ENCODE results near the gene DCAF11.

DCAF11 gene

DNA sequence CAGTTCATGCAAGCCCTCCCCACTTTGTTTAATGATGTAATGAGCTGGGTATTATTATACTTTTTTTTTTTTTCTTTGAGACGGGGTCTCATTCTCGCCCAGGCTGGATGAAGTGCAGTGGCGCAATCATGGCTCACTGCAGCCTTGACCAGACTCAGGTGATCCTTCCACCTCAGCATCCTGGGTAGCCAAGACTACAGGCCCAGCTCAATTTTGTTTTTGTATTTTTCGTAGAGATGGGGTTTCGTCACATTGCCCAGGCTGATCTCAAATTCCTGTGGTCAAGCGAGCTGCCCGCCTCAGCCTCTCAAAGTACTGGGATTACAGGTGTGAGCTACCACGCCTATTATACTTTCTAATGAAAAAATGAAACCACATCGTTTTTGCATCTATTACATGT is 4.5 kb upstream of the DCAF11 start:
- H3K4me1 Mint-ChIP-seq = peaks cover 37% of the 10 kb centered on the region
- peaks cover 5% of the 10 kb centered on the region for H3K36me3 Mint-ChIP-seq
- H3K27me3 Mint-ChIP-seq = no peaks in the 10 kb centered on the region
- H3K27ac Mint-ChIP-seq = no peak overlapping the region
- no peak overlapping the region for H3K4me3 Mint-ChIP-seq
- CTCF ChIA-PET = interaction anchor here (0.6 to 9.2 kb wide), 11 partner anchors 17 to 321 kb away, joined by 3 to 187 read pairs (median 6); partner anchors contain the start of genes CIDEB, IRF9 and PCK2
- H3K9me3 Mint-ChIP-seq = no peaks in the 10 kb centered on the region
- no peak for DNase-seq

- CTCF ChIA-PET = interaction anchor here (0.6 to 9.2 kb wide), 9 partner anchors 17 to 321 kb away, joined by 3 to 187 read pairs (median 7); partner anchors contain the start of genes CIDEB, IRF9 and PCK2
- Mint-ChIP-seq H3K4me1 (peaks cover 42% of the 10 kb centered on the region), H3K36me3 (peaks cover 7% of the 10 kb centered on the region), H3K4me3 (no peak overlapping the region), H3K27ac (no peak overlapping the region), H3K27me3 (no peaks in the 10 kb centered on the region), H3K9me3 (no peaks in the 10 kb centered on the region)
- no peak for DNase-seq
Measured at GRCh38 chr14:24110523-24110922, 4.1 kb upstream of the DCAF11 start.

DNA sequence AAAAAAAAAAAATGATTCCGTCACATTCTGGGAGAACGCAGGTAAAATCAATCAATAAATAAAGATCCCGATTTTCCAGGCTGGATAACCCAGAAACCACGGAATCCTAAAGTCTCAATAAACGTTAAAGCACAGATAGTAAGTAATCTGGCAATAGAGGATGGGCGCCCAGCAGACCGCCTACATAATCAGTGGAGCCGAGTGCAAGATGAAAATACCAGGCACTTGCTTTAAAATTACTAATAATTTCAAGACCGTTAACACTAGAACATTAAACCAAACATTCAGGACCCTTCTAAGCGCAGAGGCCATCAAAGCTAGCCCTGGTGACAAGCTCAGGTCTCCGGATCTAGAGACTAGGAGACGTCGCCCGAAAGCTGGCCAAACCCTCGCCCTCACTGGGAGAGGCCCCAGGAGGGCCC is 1.2 kb upstream of the DCAF11 start:
- H3K36me3 Mint-ChIP-seq = peaks cover 34% of the 10 kb centered on the region
- H3K27ac Mint-ChIP-seq = peak overlapping the region; percentile 99
- H3K9me3 Mint-ChIP-seq = no peaks in the 10 kb centered on the region
- no peak for DNase-seq
- peak overlapping the region; percentile 87 for H3K4me3 Mint-ChIP-seq
- CTCF ChIA-PET = interaction anchor here (0.7 to 2.2 kb wide), 6 partner anchors 18 to 129 kb away, joined by 3 to 9 read pairs (median 5); partner anchors contain the start of genes IRF9, RNF31 and TINF2
- no peaks in the 10 kb centered on the region for H3K27me3 Mint-ChIP-seq
- peaks cover 46% of the 10 kb centered on the region for H3K4me1 Mint-ChIP-seq

DNA sequence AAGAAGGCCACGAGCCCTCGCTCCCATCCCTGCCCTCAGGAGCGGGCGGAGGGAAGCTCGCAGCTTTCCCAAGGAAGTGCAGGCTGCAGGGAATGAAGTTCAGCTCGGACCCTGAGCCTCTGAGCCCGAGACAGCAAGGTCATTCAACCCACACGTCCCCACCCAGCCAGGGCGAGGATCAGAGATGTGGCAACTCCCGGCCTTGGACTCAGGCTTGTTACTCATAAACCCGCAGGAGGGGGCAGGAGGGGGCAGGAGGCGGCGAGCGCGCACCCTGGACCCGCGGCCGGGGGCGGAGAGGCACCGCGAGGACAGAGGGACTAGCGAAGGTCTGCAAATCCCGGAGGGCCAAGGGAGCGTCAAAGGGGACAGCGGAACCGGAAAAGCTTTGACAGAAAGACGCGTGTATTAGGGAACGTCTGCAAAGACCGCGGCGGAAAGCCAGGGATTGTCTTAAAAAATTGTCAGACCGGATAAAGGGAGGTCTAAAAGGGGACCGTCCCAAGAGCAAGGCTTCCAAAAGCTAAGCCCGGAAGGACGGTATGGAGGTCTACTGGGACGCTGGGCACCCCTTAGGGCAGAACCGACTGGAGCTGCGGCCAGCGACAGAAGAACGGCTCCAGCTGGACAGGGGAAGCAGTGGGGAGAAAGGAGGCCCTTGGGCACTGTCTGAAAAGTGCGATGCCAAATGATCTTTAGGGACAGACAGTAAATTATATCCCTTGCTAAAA is 611 bp upstream of the DCAF11 start:
- Mint-ChIP-seq H3K4me1 (peaks cover 42% of the 10 kb centered on the region), H3K27me3 (no peaks in the 10 kb centered on the region), H3K9me3 (no peaks in the 10 kb centered on the region), H3K36me3 (peaks cover 40% of the 10 kb centered on the region), H3K27ac (peak overlapping the region; percentile 99), H3K4me3 (peak overlapping the region; percentile 87)
- CTCF ChIA-PET = interaction anchor here (0.7 to 2.5 kb wide), 11 partner anchors 9 to 129 kb away, joined by 3 to 9 read pairs (median 4); partner anchors contain the start of genes IRF9, PSME1, RNF31 and TINF2
- DNase-seq = peak; percentile 89

DNA sequence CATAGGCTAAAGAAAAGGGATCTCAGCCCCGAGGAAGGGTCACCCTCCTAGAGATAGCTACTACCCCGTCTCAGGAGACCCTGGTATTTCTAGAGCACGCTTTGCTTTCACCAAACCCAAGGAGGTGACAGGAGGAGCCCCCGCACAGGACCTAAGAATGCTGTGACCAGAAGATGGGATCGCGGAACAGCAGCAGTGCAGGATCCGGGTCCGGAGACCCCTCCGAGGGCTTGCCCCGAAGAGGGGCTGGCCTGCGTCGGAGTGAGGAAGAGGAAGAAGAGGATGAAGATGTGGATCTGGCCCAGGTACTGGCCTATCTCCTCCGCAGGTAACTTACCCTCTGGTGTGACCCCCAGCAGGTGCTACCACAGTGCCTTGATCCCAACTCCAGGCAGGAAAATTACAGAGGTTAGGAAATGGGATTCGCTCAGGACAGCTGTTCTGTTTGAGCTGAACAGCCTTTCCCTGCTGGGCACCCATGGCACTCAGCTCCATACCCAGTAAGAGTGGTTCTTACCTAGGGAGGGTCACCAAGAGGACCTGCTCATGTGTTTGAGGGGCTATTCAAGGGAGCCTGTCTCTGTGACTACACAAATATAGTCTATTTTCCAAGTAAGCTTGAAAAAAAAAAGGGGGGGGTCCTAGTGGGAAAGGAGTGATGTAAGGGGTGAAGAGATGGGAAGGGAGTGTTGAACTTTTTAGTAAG is 998 bp downstream of the DCAF11 start:
- Mint-ChIP-seq H3K4me3 (peak overlapping the region; percentile 87), H3K4me1 (peaks cover 34% of the 10 kb centered on the region), H3K36me3 (peaks cover 51% of the 10 kb centered on the region), H3K9me3 (no peaks in the 10 kb centered on the region), H3K27ac (peak overlapping the region; percentile 99), H3K27me3 (no peaks in the 10 kb centered on the region)
- no peak for DNase-seq
- CTCF ChIA-PET = interaction anchor here (1.0 to 2.5 kb wide), 11 partner anchors 11 to 193 kb away, joined by 3 to 9 read pairs (median 4); partner anchors contain the start of genes CIDEB, IRF9 and PSME1

GRCh38 chr14:24116128-24116814 is 1.7 kb downstream of the DCAF11 start:
- CTCF ChIA-PET = interaction anchor here (1.0 to 2.5 kb wide), 5 partner anchors 16 to 192 kb away, joined by 3 to 8 read pairs (median 6); partner anchors contain the start of genes CIDEB, IRF9 and PSME1
- H3K4me3 Mint-ChIP-seq = peak overlapping the region; percentile 87
- peaks cover 32% of the 10 kb centered on the region for H3K4me1 Mint-ChIP-seq
- H3K36me3 Mint-ChIP-seq = peaks cover 55% of the 10 kb centered on the region
- no peaks in the 10 kb centered on the region for H3K9me3 Mint-ChIP-seq
- H3K27ac Mint-ChIP-seq = peak overlapping the region; percentile 99
- H3K27me3 Mint-ChIP-seq = no peaks in the 10 kb centered on the region
- DNase-seq = no peak

DNA sequence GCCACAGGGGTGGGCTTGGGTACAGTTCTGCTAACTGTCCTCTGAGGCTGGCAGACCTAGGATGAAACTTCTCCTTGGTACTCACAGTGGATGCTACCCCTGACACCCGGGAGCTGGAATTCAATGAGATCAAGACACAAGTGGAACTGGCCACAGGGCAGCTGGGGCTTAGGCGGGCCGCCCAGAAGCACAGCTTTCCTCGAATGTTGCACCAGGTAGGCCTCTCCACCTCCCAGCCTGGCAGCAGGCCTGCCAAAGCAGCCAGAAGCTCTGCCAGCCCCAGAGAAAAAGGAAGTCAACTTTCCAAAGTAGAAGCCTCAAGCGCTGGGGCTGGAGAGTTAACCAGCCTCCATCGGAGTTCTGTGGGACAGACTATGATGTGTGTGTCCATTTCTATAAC is 2.6 kb downstream of the DCAF11 start:
- no peaks in the 10 kb centered on the region for H3K9me3 Mint-ChIP-seq
- CTCF ChIA-PET = interaction anchor here (1.5 kb wide), 1 partner anchor 43 kb away, joined by 6 read pairs; the partner anchor contains the start of gene IRF9
- peaks cover 31% of the 10 kb centered on the region for H3K4me1 Mint-ChIP-seq
- no peak overlapping the region for H3K27ac Mint-ChIP-seq
- peak overlapping the region; percentile 87 for H3K4me3 Mint-ChIP-seq
- peaks cover 60% of the 10 kb centered on the region for H3K36me3 Mint-ChIP-seq
- H3K27me3 Mint-ChIP-seq = no peaks in the 10 kb centered on the region
- no peak for DNase-seq

DNA sequence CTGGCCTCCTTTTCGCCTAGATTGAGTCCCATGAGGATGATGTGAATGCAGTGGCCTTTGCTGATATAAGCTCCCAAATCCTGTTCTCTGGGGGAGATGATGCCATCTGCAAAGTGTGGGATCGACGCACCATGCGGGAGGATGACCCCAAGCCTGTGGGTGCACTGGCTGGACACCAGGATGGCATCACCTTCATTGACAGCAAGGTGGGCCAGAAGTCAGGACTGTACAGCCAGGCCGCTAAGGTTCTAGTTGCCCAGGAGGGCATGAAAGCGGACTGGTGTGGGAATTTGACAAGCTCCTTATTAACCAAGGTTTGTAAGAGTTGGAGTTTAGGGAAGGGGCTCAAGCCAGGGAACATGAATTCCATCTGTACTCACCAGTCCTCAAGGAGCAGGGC is 5.1 kb downstream of the DCAF11 start:
- no peak overlapping the region for H3K4me3 Mint-ChIP-seq
- no peak for DNase-seq
- no peaks in the 10 kb centered on the region for H3K9me3 Mint-ChIP-seq
- H3K27ac Mint-ChIP-seq = no peak overlapping the region
- CTCF ChIA-PET = interaction anchor here (1.6 kb wide), 1 partner anchor 11 kb away, joined by 4 read pairs; no protein-coding TSS in a partner anchor
- peaks cover 80% of the 10 kb centered on the region for H3K36me3 Mint-ChIP-seq
- peaks cover 30% of the 10 kb centered on the region for H3K4me1 Mint-ChIP-seq
- no peaks in the 10 kb centered on the region for H3K27me3 Mint-ChIP-seq

GRCh38 chr14:24121210-24121609 is 6.6 kb downstream of the DCAF11 start:
- Mint-ChIP-seq H3K4me3 (no peak overlapping the region), H3K4me1 (peaks cover 20% of the 10 kb centered on the region)

DNA sequence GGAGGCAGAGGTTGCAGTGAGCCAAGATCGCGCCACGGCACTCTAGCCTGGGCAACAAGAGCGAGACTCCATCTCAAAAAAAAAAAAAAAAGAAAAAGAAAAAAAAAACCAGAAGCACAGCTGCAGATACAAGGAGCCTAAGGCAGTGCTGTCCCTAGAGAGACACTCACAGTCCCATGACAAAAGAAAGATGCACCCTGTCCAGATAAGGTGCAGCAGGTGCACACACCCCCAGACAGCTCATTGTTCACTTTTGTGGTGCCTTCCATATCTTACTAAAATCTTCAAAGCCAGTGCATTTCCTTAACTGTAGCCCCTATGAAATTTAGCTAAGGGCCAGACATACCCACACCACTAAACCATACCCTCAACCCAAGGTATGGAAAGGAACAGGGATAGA is 7.8 kb downstream of the DCAF11 start:
- no peak overlapping the region for H3K4me3 Mint-ChIP-seq
- peaks cover 9% of the 10 kb centered on the region for H3K4me1 Mint-ChIP-seq
- no peak overlapping the region for H3K27ac Mint-ChIP-seq
- peak; percentile 5 for DNase-seq
- peaks cover 61% of the 10 kb centered on the region for H3K36me3 Mint-ChIP-seq
- CTCF ChIA-PET = interaction anchor here (1.4 kb wide), 1 partner anchor 14 kb away, joined by 4 read pairs; no protein-coding TSS in a partner anchor
- H3K9me3 Mint-ChIP-seq = no peaks in the 10 kb centered on the region
- H3K27me3 Mint-ChIP-seq = no peaks in the 10 kb centered on the region

More at GRCh38 chr14:24121210-24121609, 6.6 kb downstream of the DCAF11 start:
- Mint-ChIP-seq H3K36me3 (peaks cover 71% of the 10 kb centered on the region), H3K9me3 (no peaks in the 10 kb centered on the region), H3K27me3 (no peaks in the 10 kb centered on the region), H3K27ac (no peak overlapping the region)
- no peak for DNase-seq
- CTCF ChIA-PET = no interaction called here

GRCh38 chr14:24122898-24123297 is 8.3 kb downstream of the DCAF11 start:
- CTCF ChIA-PET = interaction anchor here (1.4 kb wide), 1 partner anchor 14 kb away, joined by 4 read pairs; no protein-coding TSS in a partner anchor
- Mint-ChIP-seq H3K27ac (no peak overlapping the region), H3K36me3 (peaks cover 56% of the 10 kb centered on the region), H3K4me1 (peaks cover 4% of the 10 kb centered on the region), H3K27me3 (no peaks in the 10 kb centered on the region), H3K9me3 (no peaks in the 10 kb centered on the region), H3K4me3 (no peak overlapping the region)
- DNase-seq = peak; percentile 14

GRCh38 chr14:24123424-24124417 is 9.1 kb downstream of the DCAF11 start:
- Mint-ChIP-seq H3K9me3 (no peaks in the 10 kb centered on the region), H3K36me3 (peaks cover 48% of the 10 kb centered on the region), H3K27ac (no peak overlapping the region), H3K27me3 (no peaks in the 10 kb centered on the region), H3K4me3 (no peak overlapping the region), H3K4me1 (no peaks in the 10 kb centered on the region)
- peak; percentile 3 for DNase-seq
- CTCF ChIA-PET = interaction anchor here (2.0 kb wide), 1 partner anchor 10 kb away, joined by 5 read pairs; no protein-coding TSS in a partner anchor

- Mint-ChIP-seq H3K4me3 (no peak overlapping the region), H3K27ac (no peak overlapping the region), H3K9me3 (no peaks in the 10 kb centered on the region), H3K27me3 (no peaks in the 10 kb centered on the region), H3K4me1 (peaks cover 12% of the 10 kb centered on the region), H3K36me3 (peaks cover 27% of the 10 kb centered on the region)
- CTCF ChIA-PET = interaction anchor here (1.1 kb wide), 1 partner anchor 12 kb away, joined by 3 read pairs; the partner anchor contains the start of genes DCAF11 and NRL
- no peak for DNase-seq
Measured at GRCh38 chr14:24126939-24127338, 12.4 kb downstream of the DCAF11 start.
